Myocyte (in vitro differentiated cells): ENCODE measurements around the gene TMEM217. TPM values are rescaled to one million over a fixed set of nuclear protein-coding genes. Genes with fewer than 3 reads are reported as not detected.
A peak's percentile ranks its signal among the peaks of the same experiment; 100 is the strongest.
"Not testable (repeated sequence)": the region's sequence is repeated elsewhere in the genome, so short reads cannot be mapped to it uniquely, and the experiment has no call there.

Experiments
- DNase-seq: peaks from one replicate; pipeline ENCODE4 v3.0.0-alpha.2; 2012; ENCODE audit warnings: low read depth
- total RNA-seq: library from RNA; depleted of rRNA; stranded (reverse); fragments of >200 nt; gene quantifications from 2 replicates; pipeline ENCODE4 v1.2.3, GENCODE V29; 2014

TMEM217 gene
- total RNA-seq, 1 donor from 2014 or later, result 0.35 TPM

DNA sequence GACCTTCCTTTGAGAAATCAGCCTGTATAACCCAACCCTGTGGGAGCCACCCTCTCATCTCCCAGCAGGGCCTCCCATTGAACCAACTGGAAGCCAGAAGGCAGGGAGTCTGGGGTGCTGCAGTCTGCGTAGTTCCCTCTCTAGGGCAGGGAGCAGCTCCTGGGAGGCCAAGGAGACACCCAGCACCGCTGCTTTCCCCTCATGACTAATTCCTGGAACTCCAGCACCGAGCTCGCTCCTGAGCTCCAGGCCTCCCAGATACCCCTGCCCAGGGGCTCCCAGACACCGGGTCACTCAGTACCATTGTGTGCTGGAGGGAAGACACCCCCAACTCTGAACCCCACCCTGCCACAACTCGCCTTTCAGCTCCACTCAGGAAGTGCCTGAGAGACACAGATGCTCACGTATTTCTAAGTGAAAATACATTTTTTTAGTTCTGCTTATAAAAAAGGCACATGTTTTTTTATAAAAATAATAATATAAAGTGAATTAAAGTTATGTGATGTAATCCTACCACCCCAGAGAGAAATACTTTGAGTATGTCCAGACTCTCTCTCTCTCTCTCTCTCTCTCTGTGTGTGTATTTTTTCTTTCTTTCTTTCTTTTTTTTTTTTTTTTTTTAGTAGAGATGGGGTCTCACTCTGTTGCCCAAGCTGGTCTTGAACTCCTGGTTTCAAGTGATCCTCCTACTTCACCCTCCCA is 70.5 kb downstream of the TMEM217 start:
- no peak for DNase-seq

DNA sequence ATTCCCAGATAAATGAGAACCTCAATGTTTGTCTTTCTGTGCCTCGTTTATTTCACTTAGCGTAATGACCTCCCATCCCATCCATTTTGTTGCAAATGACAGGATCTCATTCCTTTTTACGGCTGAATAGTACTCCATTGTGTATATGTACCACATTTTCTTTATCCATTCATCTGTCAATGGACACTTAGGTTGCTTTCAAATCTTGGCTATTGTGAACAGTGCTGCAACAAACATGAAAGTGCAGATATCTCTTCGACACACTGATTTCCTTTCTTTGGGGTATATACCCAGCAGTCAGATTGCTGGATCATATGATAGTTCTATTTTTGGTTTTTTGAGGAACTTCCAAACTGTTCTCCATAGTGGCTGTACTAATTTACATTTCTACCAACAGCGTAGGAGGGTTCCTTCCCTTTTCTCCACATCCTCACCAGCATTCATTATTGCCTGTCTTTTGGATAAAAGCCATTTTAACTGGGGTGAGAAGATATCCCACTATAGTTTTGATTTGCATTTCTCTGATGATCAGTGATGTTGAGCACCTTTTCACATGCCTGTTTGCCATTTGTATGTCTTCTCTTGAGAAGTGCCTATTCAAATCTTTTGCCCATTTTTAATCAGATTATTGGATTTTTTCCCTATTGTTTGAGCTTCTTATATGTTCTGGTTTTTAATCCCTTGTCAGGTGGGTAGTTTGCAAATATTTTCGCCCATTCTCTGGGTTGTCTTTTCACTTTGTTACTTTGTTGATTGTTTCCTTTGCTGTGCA is 71.8 kb downstream of the TMEM217 start:
- not testable (repeated sequence) for DNase-seq

DNA sequence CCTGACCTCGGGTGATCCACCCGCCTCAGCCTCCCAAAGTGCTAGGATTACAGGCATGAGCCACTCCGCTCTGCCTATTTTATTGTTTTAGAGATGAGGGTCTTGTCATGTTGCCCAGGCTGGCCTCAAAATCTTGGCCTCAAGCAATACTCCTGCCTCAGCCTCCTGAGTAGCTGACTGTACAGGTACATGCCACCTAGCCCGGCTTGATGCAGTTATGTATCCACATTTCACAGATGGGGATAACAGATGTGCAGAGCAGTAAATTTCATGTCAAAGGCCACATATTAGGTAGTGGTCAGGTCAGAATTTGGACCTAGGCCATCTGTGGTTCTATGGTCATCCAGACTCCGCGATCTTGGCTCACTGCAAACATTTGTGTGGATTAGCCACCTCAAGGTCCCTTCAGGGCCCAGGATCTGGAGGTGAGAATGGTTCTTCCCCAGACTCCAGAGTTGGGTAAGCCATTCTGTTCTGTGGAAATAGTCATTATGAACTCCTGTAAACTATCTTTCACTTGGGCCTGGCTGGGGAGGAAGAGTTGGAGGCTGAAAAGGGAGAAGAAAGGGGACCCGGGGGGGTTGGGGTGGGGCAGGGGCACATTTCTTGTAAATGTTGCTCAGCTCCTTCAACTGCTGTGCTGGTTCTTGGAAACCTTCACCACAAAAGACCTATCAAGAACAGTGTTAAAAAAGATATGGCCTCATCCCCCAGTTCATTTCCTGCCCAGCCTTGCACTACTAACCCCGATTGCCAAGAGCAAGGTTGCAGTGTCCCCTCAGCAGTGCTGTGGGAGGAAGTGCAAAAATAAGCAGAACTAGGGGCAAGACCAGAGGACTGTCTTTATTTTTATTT is 75.0 kb downstream of the TMEM217 start:
- DNase-seq, result no peak

DNA sequence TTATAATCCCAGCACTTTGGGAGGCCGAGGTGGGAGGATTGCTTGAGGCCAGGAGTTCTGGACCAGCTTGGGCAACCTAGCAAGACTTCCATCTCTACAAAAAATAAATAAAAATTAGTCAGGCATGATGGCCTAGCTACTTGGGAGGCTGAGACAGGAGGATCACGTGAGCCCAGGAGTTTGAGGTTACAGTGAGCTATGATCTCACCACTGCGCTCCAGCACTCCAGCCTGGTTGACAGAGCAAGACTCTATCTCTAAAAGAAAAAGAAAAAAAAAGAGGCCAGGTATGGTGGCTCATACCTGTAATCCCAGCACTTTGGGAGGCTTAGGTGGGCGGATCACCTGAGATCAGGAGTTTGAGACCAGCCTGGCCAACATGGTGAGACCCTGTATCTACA is 77.3 kb downstream of the TMEM217 start:
- not testable (repeated sequence) for DNase-seq

DNA sequence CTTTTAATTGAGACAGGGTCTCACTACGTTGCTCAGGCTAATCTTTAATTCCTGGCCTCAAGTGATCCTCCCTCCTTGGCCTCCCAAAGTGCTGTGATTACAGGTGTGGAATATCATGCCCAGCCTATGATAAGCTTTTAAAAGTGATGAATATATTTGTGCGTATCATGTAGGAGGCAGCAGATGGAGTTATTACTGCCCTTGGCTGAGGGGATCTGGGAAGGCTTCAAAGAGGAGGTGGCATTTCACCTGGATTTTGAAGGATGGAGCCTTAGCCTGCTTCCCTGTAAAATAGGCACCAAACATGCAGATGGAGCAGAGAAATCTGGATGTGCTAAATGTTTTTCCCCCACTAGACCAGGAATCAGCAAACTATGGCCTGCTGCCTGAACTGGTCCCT is 77.9 kb downstream of the TMEM217 start:
- no peak for DNase-seq

DNA sequence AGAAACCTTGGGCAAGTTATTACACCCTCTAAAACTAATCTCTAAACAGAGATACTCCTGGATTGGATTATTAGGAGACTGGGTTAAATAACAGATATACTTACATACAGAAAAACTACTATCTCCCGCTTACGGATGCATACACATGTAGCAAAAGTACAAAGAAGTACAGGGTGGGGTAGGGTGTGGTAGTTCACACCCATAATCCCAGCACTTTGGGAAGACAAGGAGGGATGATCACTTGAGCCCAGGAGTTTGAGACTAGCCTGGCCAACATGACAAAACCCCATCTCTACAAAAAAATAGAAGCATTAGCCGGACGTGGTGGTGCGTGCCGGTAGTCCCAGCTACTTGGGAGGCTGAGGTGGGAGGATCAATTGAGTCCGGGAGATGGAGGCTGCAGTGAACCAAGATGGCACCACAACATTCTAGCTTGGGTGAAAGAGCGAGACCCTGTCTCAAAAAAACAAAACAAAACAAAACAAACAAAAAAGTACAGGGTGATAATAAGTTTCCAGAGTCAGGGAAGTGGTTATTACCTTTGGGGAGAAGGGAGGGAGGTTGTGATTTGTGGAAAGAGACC is 79.9 kb downstream of the TMEM217 start:
- no peak for DNase-seq

DNA sequence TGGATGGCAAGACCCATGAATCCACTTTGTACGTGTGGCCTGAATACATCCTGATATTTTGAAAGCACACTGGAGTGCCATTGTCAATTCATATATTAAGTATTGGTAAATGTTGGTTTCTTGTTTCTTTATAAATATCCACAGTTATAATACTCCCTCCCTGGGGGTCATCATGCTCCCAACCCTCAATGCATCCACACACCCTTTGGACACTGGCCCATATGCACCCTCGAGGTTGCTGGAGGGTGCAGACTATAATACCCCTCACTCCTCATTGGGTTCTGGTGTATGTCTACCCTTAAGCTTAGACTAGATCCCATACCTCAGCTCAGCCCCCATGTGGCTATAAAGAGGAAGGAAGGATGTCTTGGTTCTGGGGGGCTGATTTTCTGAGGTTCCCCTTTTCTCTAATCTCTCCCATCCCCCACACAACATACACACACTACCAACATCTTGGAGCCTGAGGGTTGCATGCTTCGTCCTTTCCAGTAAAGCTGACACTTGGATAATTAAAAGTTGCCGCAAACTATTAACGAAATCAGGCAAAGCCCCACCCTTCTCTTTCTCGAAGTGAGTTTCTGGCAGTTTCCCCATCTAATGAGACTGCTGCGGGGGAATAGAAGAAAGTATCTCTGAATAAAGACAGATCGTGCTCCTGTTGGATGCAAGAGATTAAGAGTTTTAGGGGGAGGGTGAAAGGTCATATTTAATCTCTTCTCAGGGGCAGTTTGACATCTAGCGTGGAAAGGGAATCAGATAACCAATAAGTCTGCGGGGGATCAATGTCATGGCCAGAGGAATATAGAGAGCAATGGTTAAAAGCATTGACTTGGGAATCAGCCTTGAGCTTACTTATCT is 80.6 kb downstream of the TMEM217 start:
- no peak for DNase-seq

DNA sequence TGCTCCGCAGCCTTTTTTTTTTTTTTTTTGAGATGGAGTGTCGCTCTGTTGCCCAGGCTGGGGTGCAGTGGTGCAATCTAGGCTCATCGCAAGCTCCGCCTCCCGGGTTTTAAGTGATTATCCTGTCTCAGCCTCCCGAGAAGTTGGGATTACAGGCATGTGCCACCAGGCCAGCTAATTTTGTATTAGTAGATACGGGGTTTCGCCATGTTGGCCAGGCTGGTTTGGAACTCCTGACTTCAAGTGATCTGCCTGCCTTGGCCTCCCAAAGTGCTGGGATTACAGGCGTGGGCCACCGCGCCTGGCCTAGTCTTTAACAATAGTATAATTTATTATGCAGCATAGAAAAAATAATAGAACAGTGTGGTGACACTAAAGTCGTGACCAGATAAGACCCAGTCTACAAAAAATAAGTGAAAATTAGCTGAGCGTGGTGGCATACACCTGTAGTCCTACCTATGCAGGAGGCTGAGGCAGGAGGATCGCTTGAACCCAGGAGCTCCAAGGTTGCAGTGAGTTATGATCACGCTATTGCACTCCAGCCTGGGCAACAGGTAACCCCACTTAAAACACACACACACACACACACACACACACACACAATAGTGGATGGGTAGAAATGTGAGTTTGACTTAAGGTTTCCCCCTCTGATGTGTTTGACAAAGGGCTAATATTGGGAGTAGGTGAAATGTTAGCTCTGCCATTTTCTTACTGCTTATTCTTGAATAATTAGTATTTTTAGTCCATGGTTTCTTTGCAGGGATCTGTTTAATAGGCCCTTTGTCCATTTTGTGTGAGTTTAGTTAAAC is 81.5 kb downstream of the TMEM217 start:
- DNase-seq, result no peak

DNA sequence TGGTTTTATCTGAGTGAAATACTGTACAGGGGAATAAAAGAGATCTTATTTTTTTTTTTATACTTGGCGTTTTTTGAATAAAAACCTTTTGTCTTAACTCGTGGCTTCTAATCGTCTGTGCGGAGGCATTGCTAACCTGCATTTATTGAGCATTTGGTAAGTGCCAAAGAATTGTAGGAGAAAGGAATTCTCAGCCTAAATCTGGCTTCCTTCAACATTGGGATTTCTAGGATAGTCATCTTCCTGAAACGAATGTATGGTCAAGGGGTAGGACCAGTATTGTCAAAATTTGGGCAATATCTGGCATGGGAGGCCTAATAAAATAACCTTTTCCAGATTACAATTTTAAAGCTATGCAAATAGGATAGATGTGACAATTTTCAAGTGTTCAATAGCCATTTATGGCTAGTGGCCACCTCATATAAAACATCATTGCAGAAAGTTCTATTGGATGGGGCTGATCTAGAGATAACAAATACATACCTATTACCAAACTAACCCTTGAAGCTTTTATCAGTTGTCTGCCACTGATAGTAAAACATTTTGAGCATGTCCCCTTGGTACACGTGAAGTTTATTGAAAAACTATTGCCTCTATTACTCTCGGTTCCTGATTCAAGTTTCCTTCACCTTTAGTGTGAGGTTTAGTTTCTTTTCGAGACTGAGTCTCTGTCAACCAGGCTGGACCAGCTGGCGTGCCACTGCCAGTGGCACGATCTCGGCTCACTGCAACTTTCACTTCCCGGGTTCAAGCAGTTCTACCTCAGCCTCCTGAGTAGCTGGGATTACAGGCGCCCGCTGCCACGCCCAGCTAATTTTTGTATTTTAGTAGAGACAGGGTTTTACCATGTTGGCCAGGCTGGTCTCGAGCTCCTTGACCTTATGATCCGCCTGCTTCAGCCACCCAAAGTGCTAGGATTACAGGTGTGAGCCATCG is 82.3 kb downstream of the TMEM217 start:
- DNase-seq, result no peak

DNA sequence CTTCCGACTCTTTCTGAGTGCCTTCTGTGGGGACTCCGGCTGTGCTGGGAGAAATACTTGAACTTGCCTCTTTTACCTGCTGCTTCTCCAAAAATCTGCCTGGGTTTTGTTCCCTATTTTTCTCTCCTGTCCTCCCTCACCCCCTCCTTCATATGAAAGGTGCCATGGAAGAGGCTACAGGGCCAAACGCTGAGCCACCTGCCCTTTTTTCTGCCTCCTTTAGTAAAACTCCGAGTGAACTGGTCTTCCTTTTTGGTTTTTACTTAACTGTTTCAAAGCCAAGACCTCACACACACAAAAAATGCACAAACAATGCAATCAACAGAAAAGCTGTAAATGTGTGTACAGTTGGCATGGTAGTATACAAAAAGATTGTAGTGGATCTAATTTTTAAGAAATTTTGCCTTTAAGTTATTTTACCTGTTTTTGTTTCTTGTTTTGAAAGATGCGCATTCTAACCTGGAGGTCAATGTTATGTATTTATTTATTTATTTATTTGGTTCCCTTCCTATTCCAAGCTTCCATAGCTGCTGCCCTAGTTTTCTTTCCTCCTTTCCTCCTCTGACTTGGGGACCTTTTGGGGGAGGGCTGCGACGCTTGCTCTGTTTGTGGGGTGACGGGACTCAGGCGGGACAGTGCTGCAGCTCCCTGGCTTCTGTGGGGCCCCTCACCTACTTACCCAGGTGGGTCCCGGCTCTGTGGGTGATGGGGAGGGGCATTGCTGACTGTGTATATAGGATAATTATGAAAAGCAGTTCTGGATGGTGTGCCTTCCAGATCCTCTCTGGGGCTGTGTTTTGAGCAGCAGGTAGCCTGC is 83.2 kb downstream of the TMEM217 start:
- no peak for DNase-seq

DNA sequence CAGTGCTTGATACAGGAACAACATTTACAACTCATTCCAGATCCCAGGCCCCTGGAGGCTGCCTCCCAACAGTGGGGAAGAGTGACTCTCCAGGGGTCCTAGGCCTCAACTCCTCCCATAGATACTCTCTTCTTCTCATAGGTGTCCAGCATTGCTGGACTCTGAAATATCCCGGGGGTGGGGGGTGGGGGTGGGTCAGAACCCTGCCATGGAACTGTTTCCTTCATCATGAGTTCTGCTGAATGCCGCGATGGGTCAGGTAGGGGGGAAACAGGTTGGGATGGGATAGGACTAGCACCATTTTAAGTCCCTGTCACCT is 83.8 kb downstream of the TMEM217 start:
- no peak for DNase-seq

DNA sequence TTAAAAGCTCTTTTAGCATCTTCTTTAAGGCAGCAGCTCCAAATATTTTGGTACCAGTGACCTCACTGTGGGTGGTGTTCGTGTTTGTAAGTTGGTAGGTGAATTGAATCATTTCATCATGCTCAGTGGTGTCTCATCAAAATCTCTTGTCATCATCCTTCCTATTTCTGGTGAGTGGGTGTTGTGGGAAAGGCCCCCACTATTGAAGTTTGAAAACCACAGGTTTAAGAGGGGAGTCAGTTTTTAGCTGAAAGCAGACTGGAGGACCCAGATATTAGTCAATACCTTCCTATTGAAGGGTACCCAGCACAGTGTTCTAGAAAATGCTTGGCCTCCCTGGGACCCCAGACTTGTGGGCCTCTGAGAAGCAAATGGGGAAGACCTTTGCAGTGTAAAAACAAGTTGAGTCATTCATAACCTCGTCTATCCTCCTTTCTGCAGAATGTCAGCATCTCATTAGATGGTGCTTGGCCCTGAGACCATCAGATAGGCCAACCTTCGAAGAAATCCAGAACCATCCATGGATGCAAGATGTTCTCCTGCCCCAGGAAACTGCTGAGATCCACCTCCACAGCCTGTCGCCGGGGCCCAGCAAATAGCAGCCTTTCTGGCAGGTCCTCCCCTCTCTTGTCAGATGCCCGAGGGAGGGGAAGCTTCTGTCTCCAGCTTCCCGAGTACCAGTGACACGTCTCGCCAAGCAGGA is 84.3 kb downstream of the TMEM217 start:
- no peak for DNase-seq

DNA sequence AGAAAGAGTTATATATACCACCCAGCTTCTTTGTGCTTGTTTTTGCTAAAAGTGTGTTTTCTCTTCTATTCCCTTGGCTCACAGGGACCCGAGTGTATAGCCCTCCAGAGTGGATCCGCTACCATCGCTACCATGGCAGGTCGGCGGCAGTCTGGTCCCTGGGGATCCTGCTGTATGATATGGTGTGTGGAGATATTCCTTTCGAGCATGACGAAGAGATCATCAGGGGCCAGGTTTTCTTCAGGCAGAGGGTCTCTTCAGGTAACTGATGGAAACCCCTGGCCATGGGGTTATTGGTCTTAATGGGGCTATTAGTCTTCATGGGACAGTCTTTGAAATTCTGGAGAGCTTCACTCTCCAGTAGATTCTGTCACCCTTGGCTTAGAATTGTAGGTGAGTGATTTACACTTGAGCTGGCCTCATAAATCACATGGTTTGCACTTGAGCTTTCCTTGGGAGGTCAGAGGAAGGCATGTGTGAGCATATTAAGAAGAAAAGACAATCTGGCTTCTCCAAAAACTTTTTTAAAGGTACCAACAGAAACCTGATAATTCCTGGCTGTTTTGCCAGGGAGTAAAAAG is 84.9 kb downstream of the TMEM217 start:
- no peak for DNase-seq

DNA sequence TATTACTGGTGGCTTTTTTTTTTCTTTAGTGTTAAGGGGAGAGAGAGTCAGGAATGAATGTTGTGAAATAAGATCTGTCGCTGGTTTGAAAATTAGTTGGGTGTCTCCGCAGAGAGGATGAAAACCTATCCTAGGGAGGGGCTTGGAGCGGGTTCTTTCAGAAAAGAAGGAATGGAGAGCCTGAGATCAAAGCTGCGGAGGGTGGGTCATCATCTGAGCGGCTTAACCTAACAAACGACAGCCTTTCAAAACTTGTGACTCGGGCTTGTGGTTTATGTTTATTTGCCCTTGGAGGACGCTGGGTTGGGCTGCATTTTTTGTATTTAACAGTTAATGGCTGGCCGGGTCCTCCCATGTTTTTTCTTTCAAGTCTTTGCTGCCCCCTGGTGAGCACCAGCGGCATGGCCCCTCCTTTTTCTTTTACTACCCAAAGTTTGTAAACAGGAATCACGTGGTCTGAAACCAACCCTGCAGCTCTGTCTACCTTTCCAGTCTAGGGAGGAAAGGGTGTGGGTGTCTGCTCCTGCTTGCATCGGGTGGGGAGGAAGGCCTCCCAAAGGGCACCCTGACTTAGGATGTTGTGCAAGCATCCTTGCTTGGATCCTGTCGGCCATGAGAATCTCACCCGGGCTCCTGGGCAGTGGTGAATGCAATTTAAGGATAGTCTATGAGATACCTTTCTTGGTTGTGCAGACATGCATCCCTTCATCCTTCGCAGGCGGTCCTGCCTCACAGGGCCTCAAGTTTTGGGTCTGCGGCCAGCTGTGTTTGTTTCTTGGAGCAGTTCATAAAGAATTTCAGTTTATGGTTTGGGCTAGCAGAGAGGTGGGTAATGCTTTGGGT is 85.8 kb downstream of the TMEM217 start:
- DNase-seq, result peak; percentile 92

DNA sequence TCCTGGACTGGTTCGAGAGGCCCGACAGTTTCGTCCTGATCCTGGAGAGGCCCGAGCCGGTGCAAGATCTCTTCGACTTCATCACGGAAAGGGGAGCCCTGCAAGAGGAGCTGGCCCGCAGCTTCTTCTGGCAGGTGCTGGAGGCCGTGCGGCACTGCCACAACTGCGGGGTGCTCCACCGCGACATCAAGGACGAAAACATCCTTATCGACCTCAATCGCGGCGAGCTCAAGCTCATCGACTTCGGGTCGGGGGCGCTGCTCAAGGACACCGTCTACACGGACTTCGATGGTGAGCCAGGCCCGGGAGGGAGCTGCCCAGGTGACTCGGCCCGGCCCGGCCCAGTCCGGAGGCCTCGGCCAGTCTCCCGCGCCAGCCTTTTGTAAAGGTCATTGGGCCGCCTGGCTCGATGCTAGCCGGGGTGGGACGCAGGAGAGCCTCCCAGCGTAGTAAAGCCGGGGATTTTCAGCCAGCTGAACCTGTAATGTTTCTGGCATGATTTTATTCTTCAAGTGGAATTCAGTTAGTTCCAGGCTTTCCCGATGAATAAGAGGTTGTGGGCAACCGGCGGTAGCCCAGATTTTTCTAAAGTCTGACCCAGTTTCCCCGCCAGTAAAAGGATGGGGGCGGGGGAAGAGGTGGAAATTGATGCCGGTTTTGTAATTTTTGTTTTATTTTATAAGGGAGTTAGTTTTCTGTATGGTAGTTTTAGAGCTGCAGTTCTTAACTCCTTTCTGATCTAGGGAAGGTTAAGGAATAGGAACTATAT is 86.6 kb downstream of the TMEM217 start:
- peak; percentile 25 for DNase-seq
